HCT116 (cell line): ENCODE measurements around the gene ZNF197. TPM values are rescaled to one million over a fixed set of nuclear protein-coding genes. Genes with fewer than 3 reads are reported as not detected.
A peak's percentile ranks its signal among the peaks of the same experiment; 100 is the strongest.

Experiments
- ATAC-seq: fragments of 200-7000 bp; cut with Tn5 transposase; 2 replicates; pipeline ENCODE4 v1.9.1; 2020; ENCODE audit warnings: mild to moderate bottlenecking, moderate library complexity
- BruUV-seq: library from RNA; stranded (reverse); fragments of 400-500 nt; replicated peaks from 2 replicates; lab custom pipeline; 2021; lab: Mats Ljungman, UMichigan
- CTCF ChIA-PET: fragments of 300-600 bp; sonication (Branson Sonifier 250); formaldehyde crosslinking; loops from one replicate; lab custom pipeline; 2021; ENCODE audit warnings: antibody characterized with exemption; lab: Charles Lee
- POLR2A ChIA-PET: fragments of 300-600, 350-600 bp; sonication (Branson Sonifier 250); formaldehyde crosslinking; loops from one replicate; lab custom pipeline; 2021; ENCODE audit warnings: antibody characterized with exemption; lab: Charles Lee
- RAD21 ChIA-PET, 2 experiments: fragments of 300-600 bp; sonication (Branson Sonifier 250); formaldehyde crosslinking; loops; one replicate each; lab custom pipeline; 2023; ENCODE audit warnings: low total read pairs in 2 of 2; ENCODE audit not compliant: uncharacterized antibody in 2 of 2, unreplicated experiment in 2 of 2, low non-redundant PET in 1 of 2; lab: Charles Lee
- DNase-seq: peaks from one replicate; pipeline ENCODE4 v3.0.0-alpha.2; 2010; ENCODE audit warnings: low read depth, low spot score
- H2AFZ ChIP-seq: fragments of 200-600 bp; shearing (Covaris generic), sonication (generic); 2 replicates; pipeline ENCODE4 v1.6.1; 2017; ENCODE audit warnings: low read depth, mixed run types, mixed read lengths, antibody characterized with exemption, low read length; ENCODE audit not compliant: poor library complexity, severe bottlenecking
- H3K27ac ChIP-seq: 2 replicates; pipeline ENCODE4 v1.5.1; 2012; ENCODE audit warnings: low read depth, low read length
- H3K27me3 ChIP-seq: fragments of 200-600 bp; sonication (generic); 2 replicates; pipeline ENCODE4 v1.6.1; 2016; ENCODE audit warnings: mixed run types, low read length, mixed read lengths; ENCODE audit not compliant: insufficient read depth
- H3K36me3 ChIP-seq, 2 experiments: fragments of 200-500 bp in 1 of 2; fragments of 200-600 bp in 1 of 2; sonication (Bioruptor generic) in 1 of 2; sonication (generic) in 1 of 2; 2 replicates each; pipeline versions ENCODE4 v1.5.1 to v1.6.1; 2014 to 2016; ENCODE audit warnings: low read length in 2 of 2, inconsistent platforms in 1 of 2, mixed read lengths in 1 of 2, mixed run types in 1 of 2; ENCODE audit not compliant: insufficient read depth in 2 of 2, control insufficient read depth in 1 of 2
- H3K4me1 ChIP-seq, 2 experiments: fragments of 200-600 bp in 1 of 2; sonication (generic) in 1 of 2; 2 replicates each; pipeline versions ENCODE4 v1.5.1 to v1.6.1; 2012 to 2017; ENCODE audit warnings: low read length in 2 of 2, inconsistent platforms in 1 of 2, mild to moderate bottlenecking in 1 of 2, mixed read lengths in 1 of 2, mixed run types in 1 of 2, moderate library complexity in 1 of 2; ENCODE audit not compliant: insufficient read depth in 2 of 2, control insufficient read depth in 1 of 2
- H3K4me2 ChIP-seq: fragments of 200-600 bp; sonication (generic); 2 replicates; pipeline ENCODE4 v1.6.1; 2017; ENCODE audit warnings: mixed run types, low read length, mixed read lengths
- H3K4me3 ChIP-seq, 2 experiments: fragments of 200-600 bp in 1 of 2; sonication (generic) in 1 of 2; replicated peaks in 1 of 2; 2 replicates each; pipeline ENCODE4 v1.5.1; 2011 to 2016; ENCODE audit warnings: low read length in 2 of 2, control low read depth in 1 of 2, low read depth in 1 of 2, mild to moderate bottlenecking in 1 of 2, mixed read lengths in 1 of 2, mixed run types in 1 of 2
- H3K79me2 ChIP-seq: fragments of 200-600 bp; sonication (generic); 2 replicates; pipeline ENCODE4 v1.6.1; 2017; ENCODE audit warnings: mild to moderate bottlenecking, mixed run types, low read length, moderate library complexity, mixed read lengths; ENCODE audit not compliant: insufficient read depth
- H3K9ac ChIP-seq: fragments of 200-600 bp; sonication (generic); 2 replicates; pipeline ENCODE4 v1.6.1; 2016; ENCODE audit warnings: low read length, mixed read lengths
- H3K9me2 ChIP-seq: fragments of 200-600 bp; sonication (generic), shearing (Covaris generic); 2 replicates; pipeline ENCODE4 v1.6.1; 2017; ENCODE audit warnings: mixed run types, mild to moderate bottlenecking, moderate library complexity; ENCODE audit not compliant: insufficient read depth
- H3K9me3 ChIP-seq, 2 experiments: fragments of 200-500 bp in 1 of 2; fragments of 200-600 bp in 1 of 2; sonication (Bioruptor generic) in 1 of 2; sonication (generic) in 1 of 2; 2 replicates each; pipeline ENCODE4 v1.6.1; 2014 to 2017; ENCODE audit warnings: low read length in 2 of 2, mixed read lengths in 2 of 2, inconsistent platforms in 1 of 2, low read depth in 1 of 2, mild to moderate bottlenecking in 1 of 2, mixed run types in 1 of 2, moderate library complexity in 1 of 2; ENCODE audit not compliant: control insufficient read depth in 1 of 2, insufficient read depth in 1 of 2
- H4K20me1 ChIP-seq: fragments of 200-600 bp; sonication (generic), shearing (Covaris generic); 2 replicates; pipeline ENCODE4 v1.6.1; 2017; ENCODE audit warnings: mixed run types, mild to moderate bottlenecking, moderate library complexity; ENCODE audit not compliant: insufficient read depth
- CBX3 ChIP-seq: IDR thresholded peaks from 2 replicates; pipeline ENCODE4 v1.6.1; 2012; ENCODE audit warnings: low read depth
- CEBPB ChIP-seq: IDR thresholded peaks from 2 replicates; pipeline ENCODE4 v1.6.1; 2012; ENCODE audit warnings: low read depth
- EGR1 ChIP-seq: IDR thresholded peaks from 2 replicates; pipeline ENCODE4 v1.6.1; 2012; ENCODE audit warnings: low read depth
- EZH2 ChIP-seq: fragments of 200-600 bp; sonication (generic); IDR thresholded peaks from 2 replicates; pipeline ENCODE4 v1.6.1; 2017; ENCODE audit warnings: antibody characterized with exemption, mixed run types
- EZH2phosphoT487 ChIP-seq: fragments of 200-600 bp; IDR thresholded peaks from 2 replicates; pipeline ENCODE4 v1.6.1; 2018; ENCODE audit warnings: antibody characterized with exemption, borderline replicate concordance
- FOSL1 ChIP-seq: IDR thresholded peaks from 2 replicates; pipeline ENCODE4 v1.6.1; 2012; ENCODE audit warnings: low read depth
- JUND ChIP-seq: IDR thresholded peaks from 2 replicates; pipeline ENCODE4 v1.6.1; 2012
- POLR2A ChIP-seq: IDR thresholded peaks from 2 replicates; pipeline ENCODE4 v1.7.0; 2011; ENCODE audit warnings: borderline replicate concordance; ENCODE audit not compliant: insufficient read depth, insufficient read length; ENCODE audit errors: extremely low read depth
- RAD21 ChIP-seq: IDR thresholded peaks from 2 replicates; pipeline ENCODE4 v1.6.1; 2012; ENCODE audit warnings: low read depth, mild to moderate bottlenecking
- SIN3A ChIP-seq: IDR thresholded peaks from 2 replicates; pipeline ENCODE4 v1.6.1; 2012; ENCODE audit warnings: low read depth
- SP1 ChIP-seq: IDR thresholded peaks from 2 replicates; pipeline ENCODE4 v1.6.1; 2012; ENCODE audit warnings: low read depth
- TCF7L2 ChIP-seq: IDR thresholded peaks from 2 replicates; pipeline ENCODE4 v1.7.0; 2011; ENCODE audit warnings: borderline replicate concordance, inconsistent platforms; ENCODE audit not compliant: insufficient read depth, insufficient read length; ENCODE audit errors: extremely low read depth
- YY1 ChIP-seq: IDR thresholded peaks from 2 replicates; pipeline ENCODE4 v1.6.1; 2011; ENCODE audit warnings: low read length, low read depth, moderate library complexity, mild to moderate bottlenecking; ENCODE audit not compliant: insufficient replicate concordance; ENCODE audit errors: extremely low read depth
- ZFX ChIP-seq: fragments of 450-650 bp; IDR thresholded peaks from 2 replicates; pipeline ENCODE4 v1.6.1; 2017
- ZNF274 ChIP-seq: fragments of 200-500 bp; sonication (Bioruptor generic); IDR thresholded peaks from 2 replicates; pipeline ENCODE4 v1.6.1; 2014; ENCODE audit warnings: mild to moderate bottlenecking, low read depth, low read length, inconsistent platforms
- intact Hi-C: fragments of 100-400 bp; cut with micrococcal nuclease; formaldehyde crosslinking; loops from 2 replicates; pipeline ENCODE4 v1.10.0; 2022
- total RNA-seq: library from RNA; stranded (reverse); gene quantifications from one replicate; pipeline ENCODE4 v1.2.1, GENCODE V29; 2021; ENCODE audit not compliant: unreplicated experiment
- TF ChIP-seq, protein P1 (sequence below): IDR thresholded peaks from 2 replicates; pipeline ENCODE4 v1.6.1; 2011; ENCODE audit warnings: mild to moderate bottlenecking, low read length, moderate library complexity; ENCODE audit not compliant: insufficient replicate concordance; ENCODE audit errors: extremely low read depth
- TF ChIP-seq, protein P2 (sequence below): IDR thresholded peaks from 2 replicates; pipeline ENCODE4 v1.6.1; 2012
- TF ChIP-seq, protein P3 (sequence below): IDR thresholded peaks from 2 replicates; pipeline ENCODE4 v1.6.1; 2012

The ZNF197 gene
- total RNA-seq, 1 experiment from 2014 or later, result 16.5 TPM

DNA sequence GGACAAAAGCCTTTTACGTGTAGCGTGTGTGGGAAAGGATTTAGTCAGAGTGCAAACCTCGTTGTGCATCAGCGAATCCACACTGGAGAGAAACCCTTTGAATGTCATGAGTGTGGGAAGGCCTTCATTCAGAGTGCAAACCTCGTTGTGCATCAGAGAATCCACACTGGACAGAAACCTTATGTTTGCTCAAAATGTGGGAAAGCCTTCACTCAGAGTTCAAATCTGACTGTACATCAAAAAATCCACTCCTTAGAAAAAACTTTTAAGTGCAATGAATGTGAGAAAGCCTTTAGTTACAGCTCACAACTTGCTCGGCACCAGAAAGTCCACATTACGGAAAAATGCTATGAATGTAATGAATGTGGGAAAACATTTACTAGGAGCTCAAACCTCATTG lies 34.2 kb downstream of the ZNF197 start:
- peaks cover 11 to 15% of the 10 kb centered on the region in 2 experiments; a peak in 2 of 4 replicates for H3K9me3 ChIP-seq
- H2AFZ ChIP-seq, result no peak overlapping the region
- no peak overlapping the region for H3K4me2 ChIP-seq
- no peaks in the 10 kb centered on the region for H4K20me1 ChIP-seq
- no peak overlapping the region for H3K27ac ChIP-seq
- no peak overlapping the region for H3K9ac ChIP-seq
- intact Hi-C loops, result no loop called here
- H3K4me3 ChIP-seq, result no peak overlapping the region
- no peaks in the 10 kb centered on the region for H3K27me3 ChIP-seq
- DNase-seq (no peak), ATAC-seq (no peak)
- ChIA-PET CTCF (no interaction called here), POLR2A (no interaction called here), RAD21 (no interaction called here)
- H3K36me3 ChIP-seq, result peaks cover 32 to 56% of the 10 kb centered on the region in 2 experiments
- H3K4me1 ChIP-seq, result no peaks in the 10 kb centered on the region
- BruUV-seq, result TSS peak; percentile 10
- TF ChIP-seq JUND (no peak), SP1 (no peak), EZH2 (no peak), RAD21 (no peak), ZFX (no peak), TCF7L2 (no peak), CBX3 (no peak)
- TF ChIP-seq, protein P1, sequence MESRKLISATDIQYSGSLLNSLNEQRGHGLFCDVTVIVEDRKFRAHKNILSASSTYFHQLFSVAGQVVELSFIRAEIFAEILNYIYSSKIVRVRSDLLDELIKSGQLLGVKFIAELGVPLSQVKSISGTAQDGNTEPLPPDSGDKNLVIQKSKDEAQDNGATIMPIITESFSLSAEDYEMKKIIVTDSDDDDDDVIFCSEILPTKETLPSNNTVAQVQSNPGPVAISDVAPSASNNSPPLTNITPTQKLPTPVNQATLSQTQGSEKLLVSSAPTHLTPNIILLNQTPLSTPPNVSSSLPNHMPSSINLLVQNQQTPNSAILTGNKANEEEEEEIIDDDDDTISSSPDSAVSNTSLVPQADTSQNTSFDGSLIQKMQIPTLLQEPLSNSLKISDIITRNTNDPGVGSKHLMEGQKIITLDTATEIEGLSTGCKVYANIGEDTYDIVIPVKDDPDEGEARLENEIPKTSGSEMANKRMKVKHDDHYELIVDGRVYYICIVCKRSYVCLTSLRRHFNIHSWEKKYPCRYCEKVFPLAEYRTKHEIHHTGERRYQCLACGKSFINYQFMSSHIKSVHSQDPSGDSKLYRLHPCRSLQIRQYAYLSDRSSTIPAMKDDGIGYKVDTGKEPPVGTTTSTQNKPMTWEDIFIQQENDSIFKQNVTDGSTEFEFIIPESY, result no peak
- H3K79me2 ChIP-seq, result peaks cover 3% of the 10 kb centered on the region; the same call in 1 of the 2 replicates
- H3K9me2 ChIP-seq, result no peaks in the 10 kb centered on the region

DNA sequence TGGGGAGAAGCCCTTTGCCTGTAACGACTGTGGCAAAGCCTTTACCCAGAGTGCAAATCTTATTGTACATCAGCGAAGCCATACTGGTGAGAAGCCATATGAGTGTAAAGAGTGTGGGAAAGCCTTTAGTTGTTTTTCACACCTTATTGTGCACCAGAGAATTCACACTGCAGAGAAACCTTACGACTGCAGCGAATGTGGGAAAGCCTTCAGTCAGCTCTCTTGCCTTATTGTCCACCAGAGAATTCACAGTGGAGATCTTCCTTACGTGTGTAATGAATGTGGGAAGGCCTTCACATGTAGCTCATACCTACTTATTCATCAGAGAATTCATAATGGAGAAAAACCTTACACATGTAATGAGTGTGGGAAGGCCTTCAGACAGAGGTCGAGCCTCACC lies 34.6 kb downstream of the ZNF197 start:
- no peak for ATAC-seq
- no peaks in the 10 kb centered on the region for H4K20me1 ChIP-seq
- 0 out of 2 replicates have a peak, but pooled peaks cover 3% of the 10 kb centered on the region for H3K79me2 ChIP-seq
- H3K27me3 ChIP-seq, result no peaks in the 10 kb centered on the region
- no peak for DNase-seq
- intact Hi-C loops, result no loop called here
- no peak overlapping the region for H2AFZ ChIP-seq
- no peak overlapping the region for H3K9ac ChIP-seq
- RAD21 ChIA-PET, result no interaction called here
- no peak overlapping the region for H3K4me2 ChIP-seq
- no TSS peak for BruUV-seq
- H3K4me1 ChIP-seq, result no peaks in the 10 kb centered on the region
- H3K4me3 ChIP-seq, result no peak overlapping the region
- no peaks in the 10 kb centered on the region for H3K9me2 ChIP-seq
- peaks cover 11 to 15% of the 10 kb centered on the region in 2 experiments; a peak in 2 of 4 replicates for H3K9me3 ChIP-seq
- POLR2A ChIA-PET, result no interaction called here
- H3K27ac ChIP-seq, result no peak overlapping the region
- CTCF ChIA-PET, result no interaction called here
- H3K36me3 ChIP-seq, result peaks cover 30 to 52% of the 10 kb centered on the region in 2 experiments
- TF ChIP-seq EZH2 (no peak), CBX3 (no peak), YY1 (no peak), EGR1 (no peak), FOSL1 (no peak), SIN3A (no peak), POLR2A (no peak), ZFX (no peak), SP1 (no peak), RAD21 (no peak), ZNF274 (no peak), JUND (no peak), EZH2phosphoT487 (no peak), CEBPB (no peak)
- TF ChIP-seq, protein P2, sequence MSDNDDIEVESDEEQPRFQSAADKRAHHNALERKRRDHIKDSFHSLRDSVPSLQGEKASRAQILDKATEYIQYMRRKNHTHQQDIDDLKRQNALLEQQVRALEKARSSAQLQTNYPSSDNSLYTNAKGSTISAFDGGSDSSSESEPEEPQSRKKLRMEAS, result no peak
- TF ChIP-seq, protein P3, sequence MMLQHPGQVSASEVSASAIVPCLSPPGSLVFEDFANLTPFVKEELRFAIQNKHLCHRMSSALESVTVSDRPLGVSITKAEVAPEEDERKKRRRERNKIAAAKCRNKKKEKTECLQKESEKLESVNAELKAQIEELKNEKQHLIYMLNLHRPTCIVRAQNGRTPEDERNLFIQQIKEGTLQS, result no peak
- TF ChIP-seq, protein P1, result no peak
